NCI-H446 treated with DMSO at 0.1 percent for 48 hours (cell line): ENCODE results near the gene RAMP1.
"Not testable (repeated sequence)": the region's sequence is repeated elsewhere in the genome, so short reads cannot be mapped to it uniquely, and the experiment has no call there.

ENCODE experiments used
- DNase-seq: peaks from one replicate; lab custom pipeline; 2025; lab: John Stamatoyannopoulos, UW

RAMP1 gene

DNA sequence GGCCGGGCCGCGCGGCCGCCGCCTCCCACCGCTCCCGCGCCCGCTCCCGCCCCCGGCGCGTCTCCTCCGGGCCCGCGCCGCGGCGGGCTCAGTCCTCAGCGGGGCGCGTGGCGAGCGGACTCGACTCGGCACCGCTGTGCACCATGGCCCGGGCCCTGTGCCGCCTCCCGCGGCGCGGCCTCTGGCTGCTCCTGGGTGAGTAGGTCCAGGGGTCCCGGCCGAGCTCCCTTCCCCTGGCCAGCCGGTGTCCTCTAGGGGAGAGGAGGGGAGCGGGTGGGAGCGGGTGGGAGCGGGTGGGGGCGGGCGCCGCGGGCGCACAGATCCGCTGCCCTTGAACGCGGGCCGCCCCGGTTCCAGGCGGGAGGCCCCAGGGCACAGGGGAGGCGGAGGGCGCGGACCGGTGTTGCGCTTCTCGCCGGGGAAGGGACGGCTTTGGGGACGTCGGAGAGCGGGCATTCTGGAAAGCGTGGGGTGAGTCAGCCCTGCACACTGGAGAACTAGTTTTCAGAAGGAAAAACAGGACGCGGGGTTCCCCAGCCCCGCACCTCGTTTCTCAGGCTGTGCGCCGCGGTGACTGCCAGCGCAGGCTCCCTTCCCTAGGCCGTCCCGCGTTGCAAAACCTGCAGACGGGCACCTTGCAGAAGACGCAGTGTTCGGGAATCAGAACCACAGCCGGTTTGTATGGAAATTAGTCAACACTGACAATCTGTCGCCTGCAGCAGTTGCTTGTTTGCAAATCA, at the start of gene RAMP1:
TSS of gene RAMP1 (plus strand) at position 91 of the 740 bp plus-strand sequence. CDS start at position 144, 53 bp downstream.
- no peak for DNase-seq

- DNase-seq: no peak
These were observed 43.8 kb upstream of the RAMP1 start for GRCh38 chr2:237815637-237816036.

DNA sequence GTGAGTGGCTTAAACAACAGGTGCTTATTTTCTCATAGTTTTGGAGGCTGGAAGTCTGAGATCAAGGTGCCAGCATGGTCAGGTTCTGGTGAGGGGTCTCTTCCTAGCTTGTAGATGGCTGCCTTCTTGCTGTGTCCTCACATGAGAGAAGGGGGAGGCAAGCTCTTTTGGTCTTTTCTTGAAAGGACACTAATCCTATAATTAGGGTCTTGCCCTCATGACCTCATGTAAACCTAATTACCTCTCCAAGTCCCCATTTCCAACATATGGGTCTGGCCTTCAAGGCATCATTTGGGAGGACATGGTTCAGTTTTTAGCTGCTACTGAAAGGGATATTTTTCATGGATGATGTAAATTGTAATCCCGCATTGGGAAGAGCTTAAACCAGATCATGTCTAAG, 42.9 kb upstream of the RAMP1 start:
- DNase-seq: no peak

DNA sequence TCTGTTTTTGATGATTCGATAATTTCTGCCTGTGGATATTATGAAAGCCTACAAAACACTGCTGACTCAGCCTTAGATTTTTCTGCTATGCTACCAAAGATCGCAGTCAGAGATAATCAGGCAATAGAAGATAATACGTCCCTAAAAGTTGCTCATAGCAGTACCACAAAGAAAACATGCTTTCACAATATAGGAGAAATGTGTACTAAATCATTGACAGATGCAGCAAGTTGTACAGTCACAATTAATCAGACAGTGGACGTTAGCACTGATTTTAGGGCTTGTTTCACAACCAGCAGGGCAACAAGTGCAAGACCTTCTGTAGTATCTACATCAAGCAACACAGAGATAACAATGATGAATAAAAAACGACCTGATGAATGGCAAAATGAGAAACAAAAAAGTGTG, 41.4 kb upstream of the RAMP1 start:
- DNase-seq: no peak

DNA sequence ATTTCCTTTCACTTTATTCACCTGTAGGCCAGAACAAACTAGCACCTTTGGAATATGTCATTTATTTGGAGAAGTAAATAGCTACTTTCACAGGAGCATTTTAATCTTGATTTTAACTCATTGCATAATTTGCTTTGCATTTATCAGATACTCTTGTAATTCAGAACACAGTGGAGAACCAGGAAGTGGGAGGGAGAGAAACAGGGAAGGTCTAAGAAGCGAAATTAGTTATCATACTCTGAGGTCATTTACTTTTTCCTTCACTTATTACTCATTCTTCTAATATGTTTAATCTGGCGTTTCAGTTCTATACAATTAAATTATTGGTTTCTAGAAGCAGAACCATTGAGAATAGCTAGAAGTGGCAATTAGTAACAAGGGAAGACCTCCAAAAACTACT, 40.2 kb upstream of the RAMP1 start:
- DNase-seq: no peak

GRCh38 chr2:237820421-237820820, 39.0 kb upstream of the RAMP1 start:
- DNase-seq: no peak

GRCh38 chr2:237823544-237823943, 35.9 kb upstream of the RAMP1 start:
- no peak for DNase-seq

DNA sequence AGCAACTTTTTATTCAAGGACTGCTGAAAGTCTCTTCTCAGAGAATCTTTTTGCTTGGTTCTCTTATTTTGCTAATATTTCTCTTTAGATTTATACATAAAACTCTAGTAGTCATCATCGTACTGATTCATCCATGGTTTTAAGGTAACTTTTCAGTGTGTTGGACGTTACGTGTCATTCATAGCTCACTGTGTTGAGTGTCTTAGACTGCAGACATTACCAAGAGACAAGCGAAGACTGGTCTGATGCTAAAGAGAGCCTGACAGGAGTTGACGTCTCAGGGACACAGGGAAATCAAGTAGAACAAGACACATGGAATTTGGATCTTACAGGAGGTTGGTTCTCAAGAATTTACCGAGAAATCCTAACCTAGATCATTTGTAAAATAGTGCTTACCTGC, 35.3 kb upstream of the RAMP1 start:
- DNase-seq: no peak

DNA sequence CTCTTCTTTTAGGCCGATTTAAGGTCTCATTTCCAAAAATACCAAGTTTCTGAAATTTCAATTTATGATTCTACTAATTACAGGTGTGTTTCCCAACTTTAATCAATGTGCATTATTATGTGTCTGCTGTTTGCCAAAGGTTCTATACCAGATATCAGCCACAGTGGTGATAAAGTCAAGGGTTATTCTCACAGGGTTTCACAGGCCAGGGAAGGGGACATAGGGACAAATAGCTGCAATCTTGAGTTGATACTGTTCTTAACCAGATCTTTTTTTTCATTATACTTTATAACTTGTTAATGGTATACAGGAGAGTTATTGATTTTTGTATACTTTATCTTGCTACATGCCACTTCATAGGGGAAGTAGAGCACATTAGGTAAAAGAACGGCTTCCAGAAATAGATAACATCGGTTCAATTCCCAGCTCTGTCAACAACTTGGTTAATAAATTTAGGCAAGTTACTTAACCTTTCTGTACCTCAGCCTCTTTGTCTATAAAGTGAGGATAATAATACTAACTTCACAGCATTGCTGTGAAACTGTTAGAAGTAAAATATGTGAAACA, 31.9 kb upstream of the RAMP1 start:
- no peak for DNase-seq

- no peak for DNase-seq
These were observed 28.9 kb upstream of the RAMP1 start for GRCh38 chr2:237830522-237830921.

DNA sequence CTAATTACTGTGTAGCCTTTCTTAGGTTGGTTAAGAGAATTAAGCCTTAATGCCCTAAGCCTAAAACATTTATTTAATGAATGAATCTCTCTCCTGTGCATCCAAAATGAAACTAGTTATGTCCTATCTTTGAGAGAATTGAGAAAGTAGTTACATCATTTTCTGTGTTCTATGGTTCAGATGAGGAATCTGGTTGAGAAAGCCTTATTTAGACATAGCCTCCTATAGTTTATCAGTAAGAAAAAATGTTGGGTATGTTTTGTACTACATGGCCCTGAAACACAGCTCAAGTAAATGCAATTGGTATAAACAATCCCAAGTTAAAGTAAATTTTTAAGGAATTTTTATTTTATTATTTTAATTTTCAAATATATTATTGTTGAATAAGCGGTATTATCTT, 25.9 kb upstream of the RAMP1 start:
- no peak for DNase-seq

DNA sequence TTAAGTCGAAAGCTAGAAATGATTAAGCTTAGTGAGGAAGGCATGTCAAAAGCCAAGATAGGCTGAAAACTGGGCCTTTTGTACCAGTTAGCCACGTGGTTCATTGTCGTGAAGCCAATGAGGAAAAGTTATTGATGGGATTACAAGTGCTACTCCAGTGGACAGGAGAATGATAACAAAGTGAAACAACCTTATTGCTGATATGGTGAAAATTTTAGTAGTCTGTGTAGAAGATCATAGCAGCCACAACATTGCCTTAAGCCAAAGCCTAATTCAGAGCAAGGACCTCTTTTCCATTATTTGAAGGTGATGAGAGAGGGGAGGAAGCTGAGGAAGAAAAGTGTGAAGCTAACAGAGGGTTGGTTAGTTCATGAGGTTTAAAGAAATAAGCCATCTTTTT, 24.1 kb upstream of the RAMP1 start:
- DNase-seq: no peak

- no peak for DNase-seq
These were observed 18.4 kb upstream of the RAMP1 start for GRCh38 chr2:237841051-237841450.

DNA sequence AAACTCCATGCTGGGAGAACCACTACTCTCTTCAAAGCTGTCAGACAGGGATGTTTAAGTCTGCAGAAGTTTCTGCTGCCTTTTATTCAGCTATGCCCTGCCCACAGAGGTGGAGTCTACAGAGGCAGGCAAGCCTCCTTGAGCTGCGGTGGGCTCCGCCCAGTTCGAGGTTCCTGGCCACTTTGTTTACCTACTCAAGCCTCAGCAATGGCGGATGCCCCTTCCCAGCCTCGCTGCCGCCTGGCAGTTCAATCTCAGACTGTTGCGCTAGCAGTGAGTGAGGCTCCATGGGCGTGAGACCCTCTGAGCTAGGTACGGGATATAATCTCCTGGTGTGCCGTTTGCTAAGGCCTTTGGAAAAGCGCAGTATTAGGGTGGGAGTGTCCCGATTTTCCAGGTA, 10.5 kb upstream of the RAMP1 start:
- DNase-seq: not testable (repeated sequence)

- DNase-seq: no peak
These were observed 5.1 kb upstream of the RAMP1 start for GRCh38 chr2:237854295-237854694.

- DNase-seq: no peak
These were observed 1.6 kb upstream of the RAMP1 start for GRCh38 chr2:237857791-237858190.

DNA sequence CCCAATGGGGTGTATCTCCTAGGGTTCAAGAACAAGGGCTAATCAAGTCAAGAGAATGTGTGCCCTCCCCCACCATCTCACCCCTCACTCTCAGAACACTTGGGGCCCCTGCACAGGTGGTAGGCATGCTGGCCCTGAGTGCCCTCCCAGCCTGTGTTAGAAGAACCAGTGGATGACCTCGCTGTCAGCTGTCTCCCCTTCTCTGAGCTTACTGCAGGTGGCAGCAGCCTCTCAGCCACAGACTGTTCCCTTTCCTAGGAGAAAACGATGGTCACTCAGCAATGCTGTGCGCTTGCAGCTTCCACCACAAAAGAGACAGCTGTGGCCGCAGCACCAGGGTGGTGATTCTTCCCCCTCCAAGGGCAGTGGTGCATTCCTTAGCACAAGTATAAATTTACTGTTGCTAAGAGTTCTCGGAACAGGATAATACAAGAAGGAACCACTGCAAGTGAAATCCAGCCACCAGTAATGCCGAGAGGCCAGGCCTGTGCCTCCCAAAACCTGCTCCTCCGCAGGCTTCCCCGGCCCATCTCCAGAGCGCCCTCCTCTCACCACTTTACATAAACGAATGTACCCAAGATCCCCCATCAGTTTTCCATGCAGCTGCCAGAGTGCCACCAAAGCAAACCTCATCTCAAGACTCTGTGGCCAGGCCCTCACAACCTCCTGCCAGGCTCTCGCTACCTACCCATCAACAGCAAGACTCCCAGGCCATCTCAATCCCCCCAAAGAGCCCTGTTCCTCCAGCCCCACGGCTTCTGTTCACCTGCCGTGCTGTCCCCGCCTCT, 935 bp upstream of the RAMP1 start:
- DNase-seq: peak; percentile 49

DNA sequence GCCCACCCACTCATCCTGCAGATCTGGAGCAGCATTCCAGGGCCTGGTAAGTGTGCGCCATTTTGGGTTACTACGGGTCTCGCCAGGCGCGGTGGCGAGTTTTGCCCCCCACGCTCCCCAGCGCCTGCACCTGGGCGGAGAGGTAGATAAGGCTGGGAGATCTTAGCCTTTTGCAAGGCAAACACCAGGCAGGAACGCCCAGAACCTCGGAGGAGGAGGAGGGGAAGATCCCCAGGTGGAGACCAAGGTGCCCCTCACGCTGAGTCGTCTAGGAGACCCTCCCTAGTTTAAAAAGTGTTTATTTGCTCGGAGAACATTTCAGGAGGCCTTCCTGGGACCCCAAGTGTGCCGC, 365 bp upstream of the RAMP1 start:
- DNase-seq: no peak

DNA sequence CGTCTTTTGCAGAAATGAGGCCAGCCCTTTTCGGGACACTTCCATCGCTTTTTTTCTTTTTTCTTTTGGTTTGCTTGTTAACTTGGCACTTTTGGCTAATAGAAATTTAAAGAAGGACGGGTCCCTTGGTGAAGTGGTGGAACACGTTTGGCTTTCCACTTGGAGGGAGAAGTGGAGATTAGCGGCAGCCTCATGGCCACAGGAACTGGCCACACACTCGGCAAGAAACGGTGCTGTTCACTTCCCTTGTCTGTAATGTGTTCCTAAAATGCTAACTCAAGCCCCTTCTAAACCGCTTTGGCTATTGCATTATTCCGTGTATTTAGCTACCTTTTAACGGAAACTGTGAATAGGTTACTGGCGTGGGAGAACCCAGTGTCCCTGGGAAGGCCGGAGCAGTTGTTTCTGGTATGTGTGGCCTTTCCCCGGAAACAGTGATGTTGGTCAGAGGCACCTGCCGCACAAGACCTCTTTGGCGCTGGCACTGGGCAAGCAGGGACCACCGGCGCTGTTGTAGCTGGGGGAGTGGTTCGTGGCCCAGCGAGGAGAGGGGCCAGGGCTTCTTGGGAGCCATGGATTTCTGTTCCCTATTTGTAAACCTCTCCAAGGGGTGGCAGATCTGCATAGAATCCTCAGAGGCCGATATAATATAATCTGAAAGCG, 981 bp downstream of the RAMP1 start:
- DNase-seq: no peak

- no peak for DNase-seq
These were observed 2.6 kb downstream of the RAMP1 start for GRCh38 chr2:237861875-237862527.

DNA sequence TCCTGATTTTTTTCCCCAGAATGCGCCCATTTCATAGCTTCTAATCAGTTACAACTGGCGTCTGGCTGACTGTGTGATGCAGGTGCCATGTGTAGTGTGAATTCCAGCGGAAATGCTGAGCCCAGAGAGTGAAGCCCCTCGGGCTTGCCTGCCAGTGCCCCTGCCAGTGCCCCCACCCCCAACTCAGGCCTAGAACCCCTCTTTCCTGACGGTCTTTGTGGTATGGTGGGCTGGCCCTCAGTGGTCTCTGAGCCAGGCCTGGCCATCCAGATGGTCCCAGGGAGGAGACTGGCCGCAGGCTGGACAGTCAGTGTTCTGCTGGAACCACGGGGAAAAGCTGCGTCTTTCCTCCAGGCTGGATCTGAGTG, 3.1 kb downstream of the RAMP1 start:
- DNase-seq: no peak

DNA sequence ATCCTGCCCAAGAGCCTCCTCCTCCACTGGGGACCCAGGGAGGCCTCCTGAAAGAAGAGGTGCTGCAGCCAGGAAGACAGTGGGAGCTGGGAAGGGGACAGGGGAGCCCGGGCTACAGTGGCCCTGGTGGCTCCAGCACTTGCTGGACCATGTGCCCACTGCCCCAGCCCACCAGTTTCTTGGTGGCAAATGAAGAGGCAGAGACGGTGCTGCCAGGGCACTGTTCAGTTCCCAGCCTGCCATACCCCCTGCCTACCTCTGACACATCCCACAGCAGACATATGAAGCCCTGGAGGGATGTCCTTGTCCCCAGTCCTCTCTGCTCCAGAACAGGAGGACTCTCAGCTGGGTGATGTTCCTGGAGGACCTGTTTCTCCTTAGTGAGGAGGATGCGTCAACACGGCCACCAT, 3.7 kb downstream of the RAMP1 start:
- no peak for DNase-seq
